Left renal cortex interstitium (tissue), 4 donors: Measurements from ENCODE around the gene ATG4D. TPM values are rescaled to one million over a fixed set of nuclear protein-coding genes. Genes with fewer than 3 reads are reported as not detected.

ENCODE experiments used
- DNase-seq, 4 donors: peaks; one replicate each; pipeline ENCODE4 v3.0.0-alpha.2; 2013; ENCODE audit warnings: low read depth in 4 of 4, low spot score in 2 of 4, missing footprints in 1 of 4
- polyA plus RNA-seq, 4 donors: library from polyadenylated mRNA; unstranded; fragments of 120-200 nt; gene quantifications; one replicate each; pipeline ENCODE4 v1.2.1, GENCODE V29; 2013; ENCODE audit not compliant: insufficient read length in 4 of 4

The ATG4D gene
- 10 to 100 TPM; 26.7 to 37.1 (median 33.0) TPM for polyA plus RNA-seq

DNA sequence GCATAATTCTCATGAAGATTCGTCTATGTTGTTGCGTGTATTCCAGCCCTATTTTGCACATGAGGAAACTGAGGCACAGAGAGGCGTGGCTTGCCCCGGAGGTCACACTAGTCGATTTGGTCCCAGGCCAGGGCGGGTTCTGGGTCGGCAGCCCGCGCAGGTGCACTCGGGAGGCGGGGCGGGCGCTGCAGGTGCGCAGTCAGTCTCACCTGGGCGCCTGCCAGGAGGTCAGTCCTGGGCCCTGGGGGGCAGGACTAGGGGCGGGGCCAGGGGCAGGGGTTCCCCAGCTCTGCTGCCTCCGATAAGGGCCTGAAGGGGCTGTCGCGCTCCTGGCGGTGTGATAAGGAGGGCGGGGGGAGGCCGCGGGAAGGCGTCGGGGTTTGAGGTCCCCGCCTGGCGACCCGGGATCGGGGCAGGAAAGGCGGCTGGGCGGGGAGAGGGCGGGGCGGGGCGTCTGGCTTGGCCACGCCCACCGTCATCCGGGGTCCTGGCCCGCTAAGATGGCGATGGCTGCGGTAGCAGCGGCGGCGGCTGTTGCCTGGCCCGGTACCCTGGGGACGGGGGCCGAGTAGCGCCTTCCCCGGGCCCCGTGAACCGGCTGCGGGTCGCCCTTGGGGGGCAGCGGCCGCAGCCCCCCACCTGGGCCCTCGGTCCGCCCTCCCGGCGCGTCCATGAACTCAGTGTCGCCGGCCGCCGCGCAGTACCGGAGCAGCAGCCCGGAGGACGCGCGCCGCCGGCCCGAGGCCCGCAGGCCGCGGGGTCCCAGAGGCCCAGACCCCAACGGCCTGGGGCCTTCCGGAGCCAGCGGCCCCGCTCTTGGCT lies at the start of gene ATG4D:
ATG4D (plus strand) TSS at position 485 of the 822 bp plus-strand sequence; CDS start at position 672, 187 bp downstream.
- DNase-seq, result no peak

DNA sequence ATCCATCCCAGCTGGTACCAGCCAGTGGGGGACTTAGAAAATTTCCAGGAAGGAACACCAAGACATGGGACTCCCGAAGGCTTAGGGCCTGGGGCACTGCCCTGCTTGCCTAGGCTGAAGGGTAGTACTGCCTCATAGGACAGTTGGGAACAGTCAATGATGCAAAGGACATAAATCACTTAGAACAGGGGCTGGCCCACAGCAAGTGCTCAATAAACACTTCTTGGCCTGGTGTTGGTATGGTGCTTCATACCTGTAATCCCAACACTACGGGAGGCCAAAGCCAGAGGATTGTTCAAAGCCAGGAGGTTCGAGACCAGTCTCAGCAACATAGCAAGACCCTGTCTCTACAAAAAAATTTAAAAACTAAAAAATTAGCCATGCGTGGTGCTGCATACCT lies 46.3 kb upstream of the ATG4D start:
- DNase-seq, result no peak

DNA sequence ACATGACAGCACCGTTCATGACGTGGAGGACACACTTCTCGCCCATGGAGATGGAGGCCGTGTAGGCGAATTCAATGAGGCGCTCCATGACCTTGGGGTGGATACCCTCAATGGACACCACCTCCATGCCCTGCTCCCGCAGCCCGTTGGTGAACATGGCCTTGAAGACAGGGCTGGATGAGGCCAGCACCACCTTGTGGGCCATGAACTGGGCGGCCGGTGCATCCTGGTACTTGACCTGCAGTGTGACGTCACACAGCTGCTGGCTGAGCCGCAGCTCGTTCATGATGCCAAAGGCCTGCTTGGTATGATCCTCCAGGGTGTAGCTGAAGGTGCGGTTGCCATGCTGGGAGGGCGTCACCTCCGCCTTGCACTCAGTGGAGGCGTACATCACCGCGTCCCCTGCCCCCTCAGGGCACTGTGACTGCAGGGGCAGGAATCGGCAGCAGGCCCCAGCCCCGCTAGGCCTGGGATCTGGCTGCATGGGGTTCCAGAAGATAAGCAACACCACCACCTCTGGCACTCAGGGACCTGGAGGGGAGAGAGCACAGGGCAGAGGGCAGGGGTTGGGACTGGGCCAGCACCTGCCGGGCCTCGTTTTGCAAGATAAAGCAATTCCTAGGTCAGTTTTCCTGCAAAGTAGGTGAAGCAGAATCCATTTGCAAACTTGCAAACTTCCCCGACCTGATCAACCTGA lies 44.0 kb upstream of the ATG4D start:
- DNase-seq, result no peak

DNA sequence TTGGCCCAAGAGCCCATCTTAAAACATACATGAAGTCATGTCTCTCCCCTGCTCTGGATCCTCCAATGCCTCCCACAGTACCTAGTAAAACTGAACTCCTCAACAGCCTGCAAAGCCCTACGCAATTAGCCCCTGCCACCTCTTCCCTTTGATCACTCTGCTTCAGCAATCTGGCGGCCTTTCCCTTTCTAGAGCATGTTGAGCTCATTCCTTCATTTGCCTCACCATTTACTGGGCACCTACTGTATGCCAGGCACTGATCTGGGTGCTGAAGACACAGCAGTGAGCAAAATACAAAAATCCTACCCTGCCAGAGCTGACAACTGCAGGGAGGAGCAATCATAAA lies 43.5 kb upstream of the ATG4D start:
- DNase-seq, result no peak

DNA sequence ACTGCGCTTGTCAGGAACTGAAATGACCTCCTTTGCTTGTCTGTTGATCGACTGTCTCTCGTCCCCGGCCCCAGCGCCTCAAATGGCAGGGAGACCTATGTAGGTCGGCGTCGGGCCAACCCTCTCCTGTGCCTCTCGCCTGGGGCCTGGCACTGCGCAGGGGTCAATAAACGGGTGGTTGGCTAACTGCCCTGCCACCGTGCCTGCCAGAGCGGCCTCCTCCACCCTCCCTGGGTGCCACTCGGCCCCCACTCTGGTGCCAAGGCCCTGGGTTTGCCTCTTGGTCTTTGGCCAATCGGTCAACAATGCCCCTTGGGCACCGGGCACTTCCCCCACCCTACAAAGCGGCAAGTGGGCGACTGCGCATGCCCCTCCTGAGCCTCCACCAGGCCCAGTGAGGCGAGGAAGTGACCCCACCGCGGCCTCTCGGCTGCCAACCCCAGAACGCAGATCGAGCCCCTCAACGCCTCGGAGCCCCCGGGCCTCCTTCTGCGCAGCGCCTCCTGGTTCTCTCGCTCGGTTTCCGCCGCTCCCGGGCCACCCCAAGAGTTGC lies 41.7 kb upstream of the ATG4D start:
- DNase-seq, result no peak

DNA sequence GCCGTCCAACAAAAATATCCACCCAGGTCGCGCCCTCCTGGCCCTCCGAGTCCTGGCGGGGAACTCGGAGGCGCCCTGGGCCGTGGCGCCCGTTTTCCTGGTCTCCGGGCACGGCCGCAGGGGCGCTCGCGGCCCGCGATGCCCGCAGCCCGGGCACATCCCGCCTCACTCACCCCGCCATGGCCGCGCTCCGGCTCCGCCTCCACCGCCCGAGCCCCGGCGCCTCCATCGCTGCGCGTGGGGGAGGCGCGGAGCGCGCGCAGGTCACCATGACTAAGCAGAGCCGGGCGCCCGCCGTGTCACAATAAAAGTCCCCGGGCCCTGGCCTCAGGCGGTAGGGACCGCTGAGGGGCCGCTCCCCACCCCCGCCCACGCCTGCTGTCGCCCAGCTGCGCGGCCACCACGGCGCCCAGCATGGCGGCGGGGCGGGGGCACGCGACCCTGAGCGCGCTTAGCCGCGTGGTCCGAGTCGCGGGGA lies 41.1 kb upstream of the ATG4D start:
- DNase-seq, result peak in 3 of 4 donors; percentile 85 to 87 (median 86)

DNA sequence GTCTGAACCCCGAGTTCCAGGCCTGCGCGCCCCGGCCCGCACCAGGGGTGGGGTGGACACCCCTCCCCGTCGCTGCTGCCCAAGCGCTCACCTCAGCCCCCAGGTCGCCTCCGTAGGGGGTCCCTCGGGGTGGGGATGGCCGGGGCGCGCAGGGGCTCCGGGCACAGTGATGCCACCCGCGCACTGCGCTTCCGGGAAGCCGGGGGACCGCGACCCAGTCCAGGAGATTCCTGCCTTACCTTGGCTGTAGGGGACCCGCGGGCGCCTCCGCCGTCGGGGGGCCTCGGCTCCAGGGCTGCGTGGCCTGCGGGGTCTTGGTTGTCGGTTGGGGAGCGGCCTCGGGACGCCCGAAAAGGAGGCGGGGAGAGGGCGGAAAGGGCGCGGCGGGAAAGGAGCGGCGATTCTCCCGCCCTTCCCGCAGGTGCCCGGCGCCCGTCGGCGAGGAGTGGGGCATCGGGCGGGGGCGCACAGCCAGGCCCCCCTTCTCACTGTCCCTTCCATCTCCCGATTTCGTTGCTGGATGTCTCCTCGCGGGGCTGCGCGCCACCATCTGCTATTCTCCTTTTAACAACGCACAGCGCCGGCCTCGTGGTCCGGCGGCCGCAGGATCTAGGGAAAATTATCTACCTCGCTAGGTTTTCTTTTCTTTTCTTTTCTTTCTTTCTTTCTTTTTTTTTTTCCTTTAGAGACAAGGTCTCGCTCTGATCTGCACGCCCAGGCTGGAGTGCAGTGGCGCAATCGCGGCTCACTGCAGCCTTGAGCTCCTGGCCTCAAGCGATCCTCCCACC lies 40.5 kb upstream of the ATG4D start, which contains the start of gene KEAP1:
KEAP1 (minus strand) TSS at position 355 of the 788 bp plus-strand sequence. CDS start 3,323 bp downstream, outside the sequence.
- no peak for DNase-seq

DNA sequence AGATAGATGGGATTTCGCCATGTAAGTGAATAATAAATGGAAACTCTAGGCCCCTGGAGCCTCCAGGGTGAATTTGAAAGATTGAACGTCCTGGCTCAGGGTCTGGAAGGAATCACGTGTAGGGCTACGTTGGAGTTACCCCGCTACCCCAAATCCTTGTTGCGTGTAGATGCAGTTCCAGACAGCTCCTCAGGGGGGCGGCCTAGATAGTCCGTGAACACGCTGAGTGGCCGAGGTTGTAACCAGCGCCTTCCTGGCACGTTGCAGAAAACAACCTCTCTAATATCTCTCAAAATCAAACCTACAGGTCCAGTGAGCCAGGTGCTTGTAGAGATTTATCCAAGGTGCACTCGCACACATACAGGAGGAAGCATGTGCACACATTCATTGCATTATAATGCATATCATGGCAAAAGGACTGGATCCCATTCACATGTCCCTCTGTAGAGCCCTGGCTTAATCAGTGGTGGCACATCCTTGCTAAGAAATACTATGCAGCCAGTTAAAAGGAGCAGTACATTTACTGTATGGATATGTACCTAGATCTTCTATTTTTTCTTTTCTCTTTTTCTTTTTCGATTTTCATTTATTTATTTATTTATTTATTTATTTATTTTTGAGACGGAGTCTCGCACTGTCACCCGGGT lies 38.0 kb upstream of the ATG4D start:
- no peak for DNase-seq

DNA sequence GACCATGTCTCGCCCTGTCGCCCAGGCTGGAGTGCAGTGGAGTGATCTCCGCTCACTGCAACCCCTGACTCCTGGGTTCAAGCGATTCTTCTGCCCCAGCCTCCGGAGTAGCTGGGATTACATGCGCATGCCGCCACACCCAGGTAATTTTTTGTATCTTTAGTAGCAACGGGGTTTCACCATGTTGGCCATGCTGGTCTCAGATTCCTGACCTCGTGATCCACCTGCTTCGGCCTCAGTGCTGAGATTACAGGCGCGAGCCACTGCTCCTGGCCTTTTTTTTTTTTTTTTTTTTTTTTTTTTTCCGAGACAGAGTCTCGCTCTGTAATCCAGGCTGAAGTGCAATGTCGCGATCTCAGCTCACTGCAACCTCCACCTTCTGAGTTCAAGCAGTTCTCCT lies 35.7 kb upstream of the ATG4D start:
- DNase-seq, result no peak

DNA sequence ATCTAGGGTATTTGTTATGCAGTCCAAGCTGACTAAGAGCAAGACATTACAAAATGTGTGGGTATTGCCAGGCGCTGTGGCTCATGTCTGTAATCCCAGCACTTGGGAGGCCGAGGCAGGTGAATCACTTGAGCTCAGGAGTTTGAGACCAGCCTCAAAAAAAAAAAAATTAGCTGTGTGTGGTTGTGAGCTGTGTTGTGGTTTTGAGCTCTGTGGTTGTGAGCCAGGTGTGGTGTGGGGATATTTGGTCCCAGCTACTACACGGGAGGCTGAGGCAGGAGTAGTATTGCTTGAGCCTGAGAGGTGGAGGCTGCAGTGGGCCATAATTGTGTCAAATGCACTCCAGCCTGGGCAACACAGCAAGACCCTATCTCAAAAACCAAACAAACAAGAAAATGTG lies 35.0 kb upstream of the ATG4D start:
- DNase-seq, result no peak

DNA sequence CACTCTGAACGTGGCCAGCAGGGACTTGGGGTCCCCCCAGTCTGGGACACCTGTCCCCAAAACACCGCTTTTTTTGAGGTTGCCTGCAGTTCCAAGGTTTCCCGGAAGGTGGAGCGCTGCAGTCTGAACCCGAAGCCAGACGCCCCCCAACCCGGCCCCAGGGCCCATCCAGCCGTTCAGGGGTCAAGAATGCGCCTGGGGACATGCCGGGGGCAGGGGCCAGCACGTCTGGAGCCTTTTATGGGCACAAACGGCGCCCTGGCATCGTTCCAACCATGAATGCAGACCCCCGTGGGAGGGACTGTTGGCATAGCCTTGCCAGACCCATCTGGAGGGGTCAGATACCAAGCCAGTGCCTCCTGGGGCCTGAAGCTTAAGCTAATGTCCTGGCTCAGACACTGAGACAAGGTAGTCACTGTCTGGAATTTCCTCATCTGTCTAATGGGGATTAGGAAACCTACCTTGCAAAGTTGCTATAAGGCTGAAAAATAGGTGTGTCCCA lies 33.4 kb upstream of the ATG4D start:
- DNase-seq, result no peak

DNA sequence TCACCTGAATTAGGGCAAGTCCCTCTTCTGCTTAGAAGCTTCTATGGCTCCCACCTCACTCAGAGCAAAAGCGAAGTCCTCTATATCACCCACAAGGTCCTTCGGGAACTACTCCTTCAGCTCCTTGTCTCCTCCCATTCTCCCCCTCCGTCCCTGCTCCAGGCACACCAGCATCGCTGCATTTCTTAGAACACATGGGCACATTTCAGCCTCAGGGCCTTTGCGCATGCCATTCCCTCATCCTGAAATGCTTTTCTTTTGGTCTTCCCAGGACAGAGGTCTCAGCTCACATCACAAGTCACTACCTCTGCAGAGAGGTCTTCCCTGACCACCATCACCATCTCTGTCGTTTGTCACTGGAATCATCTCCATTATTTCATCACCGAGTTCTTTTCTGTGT lies 30.5 kb upstream of the ATG4D start:
- DNase-seq, result no peak

DNA sequence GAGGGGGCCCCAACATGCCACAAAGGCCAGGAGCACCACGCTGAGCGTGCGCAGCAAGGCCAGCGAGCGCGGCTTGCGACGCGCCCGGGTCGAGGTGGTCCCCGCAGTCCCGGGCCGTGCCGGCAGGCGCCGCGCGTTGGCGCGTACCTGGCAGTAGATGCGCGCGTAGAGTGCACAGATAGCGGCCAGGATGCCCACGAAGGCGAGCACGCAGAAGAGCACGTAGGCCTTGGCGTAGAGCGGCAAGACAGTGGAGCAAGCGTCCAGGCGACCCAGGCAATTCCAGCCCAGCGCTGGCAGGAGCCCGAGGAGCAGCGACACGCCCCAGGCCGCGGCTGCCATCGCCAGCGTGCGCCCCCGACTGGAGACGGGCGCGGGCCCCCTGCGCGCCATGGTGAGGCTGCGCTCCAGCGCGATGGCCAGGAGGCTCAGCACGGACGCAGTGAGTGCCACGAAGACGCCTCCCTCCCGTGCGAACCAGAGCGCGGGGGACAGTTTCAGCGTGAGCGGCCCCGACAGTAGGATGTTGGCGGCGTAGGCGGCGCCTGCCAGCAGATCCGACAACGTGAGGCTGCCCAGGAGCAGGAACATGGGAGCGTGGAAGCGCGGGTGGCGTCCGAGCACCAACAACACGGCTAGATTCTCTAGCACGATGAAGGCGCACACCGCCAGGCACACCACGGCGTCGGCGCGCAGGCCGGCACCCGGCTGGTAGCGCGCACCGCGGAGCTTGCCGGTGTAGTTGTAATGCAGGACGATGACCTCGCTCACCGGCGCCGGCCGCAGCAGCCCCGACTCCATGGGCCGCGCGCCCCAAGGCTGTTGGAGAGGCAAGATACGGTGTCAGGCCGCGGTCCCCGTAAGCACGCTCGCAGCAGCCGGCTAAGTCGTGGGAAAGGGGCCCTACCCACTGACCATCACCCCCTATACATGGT lies 29.2 kb upstream of the ATG4D start:
- no peak for DNase-seq

DNA sequence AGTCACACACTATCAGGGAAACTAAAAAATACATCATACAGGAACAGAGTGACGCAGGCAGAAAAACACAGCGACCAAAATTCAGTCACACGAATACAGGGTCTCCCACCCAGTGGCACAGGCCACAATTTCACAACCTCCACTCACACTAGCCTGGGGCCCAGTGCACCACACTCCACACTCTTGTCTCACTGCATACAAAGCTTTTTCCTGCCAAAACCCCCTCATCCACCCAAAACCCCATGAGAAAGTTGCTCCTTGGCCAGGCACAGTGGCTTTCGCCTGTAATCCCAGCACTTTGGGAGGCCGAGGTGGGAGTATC lies 27.7 kb upstream of the ATG4D start:
- no peak for DNase-seq

DNA sequence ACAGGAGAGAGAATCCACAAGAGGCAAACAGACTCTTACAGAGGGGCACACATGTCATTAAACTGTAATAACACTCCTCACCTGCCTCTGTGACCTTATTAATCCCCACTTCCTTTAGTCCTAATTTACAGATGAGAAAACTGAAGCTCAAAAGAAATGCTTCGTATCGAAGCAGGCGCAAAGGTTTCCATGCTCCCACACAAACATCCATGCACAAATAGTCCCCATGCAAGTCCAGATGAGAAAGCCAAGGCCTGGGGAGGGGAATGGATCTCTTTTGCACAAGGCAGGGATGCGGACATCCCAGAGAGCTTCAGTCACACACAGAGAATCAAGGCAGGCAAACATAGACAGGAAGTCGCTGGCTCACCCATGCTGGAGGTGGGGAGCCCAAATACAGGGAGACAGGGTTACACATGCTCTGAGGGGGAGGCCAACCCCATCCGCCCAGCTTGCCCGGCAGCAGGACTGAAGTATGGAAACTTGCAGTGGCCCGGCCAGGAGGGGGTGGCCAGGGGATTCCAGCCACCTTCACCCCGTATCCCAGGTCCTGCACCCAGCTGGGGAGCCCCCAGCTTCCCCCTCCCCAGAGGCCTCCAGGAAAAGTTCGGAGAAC lies 26.9 kb upstream of the ATG4D start:
- DNase-seq, result no peak

DNA sequence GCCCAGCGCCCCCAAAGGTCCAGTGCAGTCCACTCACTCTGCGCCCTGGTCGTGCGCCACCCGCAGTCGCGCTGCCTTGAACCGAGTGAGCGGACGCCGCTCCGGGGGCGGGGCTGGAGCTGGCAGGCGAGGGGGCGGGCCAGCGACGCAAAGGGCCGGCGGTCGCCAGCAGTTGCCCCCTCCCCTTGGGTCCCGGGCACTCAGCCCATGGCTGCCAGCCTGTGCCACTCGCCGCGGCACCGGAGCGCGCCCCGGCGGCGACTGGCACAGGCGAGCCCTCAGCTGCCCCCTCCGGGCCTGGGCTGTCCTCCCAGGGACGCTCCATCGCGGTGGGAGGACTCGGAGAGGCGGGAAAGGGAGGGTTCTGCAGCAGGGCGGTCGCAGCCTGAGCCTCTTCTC lies 26.3 kb upstream of the ATG4D start, which contains the start of gene S1PR5:
S1PR5 (minus strand) TSS at position 87 of the 399 bp plus-strand sequence. CDS start 2,436 bp downstream, outside the sequence.
- DNase-seq, result no peak

DNA sequence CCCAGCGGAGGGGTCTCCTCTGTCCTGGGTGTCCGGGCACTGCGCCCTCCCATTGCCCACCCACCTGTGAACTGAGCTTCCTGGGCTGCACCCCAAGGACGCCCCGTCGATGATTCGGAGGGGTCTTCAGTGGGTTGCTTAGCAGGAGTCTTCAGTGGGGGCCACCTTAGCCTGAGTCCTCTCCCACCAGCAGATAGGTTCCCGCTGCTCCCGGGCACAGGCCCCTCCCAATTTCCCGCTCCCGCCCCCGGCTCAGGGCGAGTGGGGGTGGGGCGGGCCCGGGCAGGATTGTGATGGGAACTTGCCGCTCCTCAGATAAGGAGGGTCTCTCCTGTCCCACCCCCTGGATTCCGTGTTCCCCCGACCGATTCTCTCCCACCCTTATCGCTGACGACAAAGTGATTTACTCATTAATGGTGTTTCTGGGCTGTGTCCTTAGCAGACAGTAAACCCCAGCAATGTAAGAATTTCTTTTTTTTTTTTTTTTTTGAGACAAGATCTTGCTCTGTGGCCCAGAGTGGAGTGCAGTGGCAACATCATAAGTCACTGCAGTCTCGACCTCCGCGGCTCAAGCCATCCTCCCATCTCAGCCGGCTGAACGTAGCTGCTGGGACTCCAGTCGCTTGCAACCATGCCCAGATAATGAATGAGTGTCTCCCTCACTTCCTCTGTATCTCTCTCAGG lies 25.8 kb upstream of the ATG4D start:
- no peak for DNase-seq
